NCI-H2029 (cell line): ENCODE measurements around the gene FLNB.
A peak's percentile ranks its signal among the peaks of the same experiment; 100 is the strongest.

Experiments
- DNase-seq: peaks from one replicate; lab custom pipeline; 2025; lab: John Stamatoyannopoulos, UW

FLNB gene

DNA sequence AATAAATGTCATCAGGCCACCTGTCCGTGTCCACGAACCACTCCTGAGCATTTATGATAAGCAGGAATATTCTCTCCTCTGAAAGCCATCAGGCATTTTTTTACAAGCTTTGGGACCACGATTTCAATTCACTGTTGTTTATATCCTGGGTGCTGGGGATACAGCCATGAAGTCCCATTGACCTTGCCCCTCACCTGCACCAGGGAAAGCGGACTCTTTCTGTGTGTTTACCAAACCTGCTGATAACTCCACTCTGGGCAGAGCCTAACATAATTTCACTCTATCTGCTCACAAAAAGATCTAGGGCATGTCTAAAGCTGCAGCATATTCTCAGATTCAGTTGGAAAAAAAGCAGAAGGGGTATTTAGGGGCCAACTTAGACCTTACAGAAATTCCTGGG is 197.8 kb downstream of the FLNB start:
- no peak for DNase-seq

DNA sequence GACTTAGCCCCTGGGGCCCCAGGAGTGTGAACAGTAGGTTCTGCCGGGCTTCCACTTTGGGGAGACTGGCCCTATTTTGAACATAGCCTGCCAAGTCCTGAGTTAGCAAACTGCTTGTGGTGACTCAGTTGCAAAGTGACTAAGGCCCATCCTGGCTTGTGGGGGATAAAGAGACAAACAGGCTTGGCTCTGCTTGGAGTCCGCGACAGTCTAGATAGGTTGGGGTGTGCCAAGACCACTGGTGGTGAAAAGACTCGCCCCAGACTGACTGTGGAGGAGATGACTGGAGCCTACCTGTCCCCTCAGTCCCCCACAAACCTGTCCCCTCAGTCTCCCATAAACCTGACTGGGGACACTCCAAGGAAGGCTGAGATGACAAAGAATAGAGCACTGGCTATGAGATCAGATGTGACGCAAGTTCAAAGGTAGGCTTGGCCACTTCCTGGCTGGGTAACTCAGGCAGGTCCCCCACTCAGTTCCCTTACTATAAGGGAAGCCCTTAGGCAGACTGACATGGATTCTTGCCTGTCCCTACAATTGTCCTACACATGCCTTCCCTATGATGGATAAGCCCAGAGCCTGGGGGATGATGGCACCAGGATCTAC is 198.3 kb downstream of the FLNB start:
- no peak for DNase-seq

DNA sequence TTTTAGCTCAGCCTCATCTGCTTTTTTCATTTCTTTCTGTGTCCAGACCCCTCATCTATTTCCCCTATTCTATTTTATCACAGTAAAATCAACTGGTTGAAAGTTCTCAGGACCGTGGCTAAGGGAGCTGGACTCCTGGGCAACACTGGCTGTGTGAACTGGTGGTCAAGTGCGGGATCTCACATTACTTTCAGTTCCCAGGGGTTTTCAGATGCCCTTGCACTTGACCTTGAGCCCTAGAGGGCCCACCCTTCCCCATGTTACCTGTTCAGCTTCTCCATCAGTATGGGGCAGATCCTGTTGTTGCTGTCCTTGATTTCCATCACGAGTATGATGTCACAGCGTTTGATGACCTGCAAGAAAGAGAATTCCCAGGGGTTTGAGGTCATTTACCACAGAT is 199.7 kb downstream of the FLNB start:
- DNase-seq: no peak

DNA sequence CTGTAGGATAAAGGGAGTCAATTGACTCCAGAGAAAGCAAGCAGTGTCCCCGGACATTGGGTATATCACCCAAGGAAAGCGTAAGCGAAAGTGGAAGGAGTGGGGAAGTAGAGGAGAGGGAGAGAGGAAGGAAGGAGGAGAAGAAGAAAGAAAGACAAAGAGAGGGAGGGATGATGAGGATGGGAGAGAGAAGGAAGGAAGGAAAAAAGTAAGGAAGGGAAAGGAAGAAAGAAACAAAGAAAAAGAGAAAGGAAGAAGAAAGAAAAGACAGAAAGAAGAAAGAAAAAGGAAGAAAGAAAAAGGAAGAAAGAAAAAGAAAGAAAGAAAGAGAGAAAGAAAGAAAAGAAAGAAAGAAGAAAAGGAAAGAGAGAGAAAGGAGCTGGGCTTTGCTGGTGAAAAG is 201.7 kb downstream of the FLNB start:
- no peak for DNase-seq

DNA sequence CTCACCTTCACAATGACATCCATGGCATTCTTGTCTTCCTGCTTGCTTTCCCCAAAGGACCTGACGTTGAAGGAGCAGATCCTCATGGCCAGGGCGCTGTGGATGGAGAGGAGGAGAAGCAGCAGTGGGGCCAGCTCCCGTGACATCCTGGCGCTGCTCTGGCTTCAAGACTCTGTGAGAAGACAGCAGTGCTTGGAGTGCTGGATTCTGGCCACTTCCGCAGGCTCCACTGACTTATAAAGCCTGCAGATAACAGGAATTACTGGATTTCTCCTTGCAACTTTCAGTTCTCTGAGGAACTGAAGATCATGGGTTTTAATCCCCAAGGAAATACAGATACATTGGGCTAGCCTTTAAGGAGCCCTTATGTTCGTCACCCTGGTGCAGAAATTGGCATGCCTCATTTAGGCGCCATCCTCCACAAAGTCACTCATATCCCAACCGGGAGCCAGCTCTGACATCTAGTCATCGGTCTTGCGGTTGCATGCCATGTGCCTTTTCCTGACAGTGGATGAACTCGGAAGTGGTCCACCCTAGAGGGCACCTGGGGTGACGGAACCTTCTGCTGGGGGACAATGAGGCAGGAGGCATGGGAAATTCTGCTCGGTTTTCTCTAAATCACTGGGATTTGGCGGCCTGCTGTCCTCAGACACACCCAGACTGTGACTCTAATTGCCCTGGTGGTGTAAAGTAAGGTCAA is 202.7 kb downstream of the FLNB start, which contains the start of gene DNASE1L3:
Gene DNASE1L3, minus strand, starts transcription at position 212 of the 700 bp plus-strand sequence. Its CDS starts 66 bp downstream, at position 146.
- no peak for DNase-seq

DNA sequence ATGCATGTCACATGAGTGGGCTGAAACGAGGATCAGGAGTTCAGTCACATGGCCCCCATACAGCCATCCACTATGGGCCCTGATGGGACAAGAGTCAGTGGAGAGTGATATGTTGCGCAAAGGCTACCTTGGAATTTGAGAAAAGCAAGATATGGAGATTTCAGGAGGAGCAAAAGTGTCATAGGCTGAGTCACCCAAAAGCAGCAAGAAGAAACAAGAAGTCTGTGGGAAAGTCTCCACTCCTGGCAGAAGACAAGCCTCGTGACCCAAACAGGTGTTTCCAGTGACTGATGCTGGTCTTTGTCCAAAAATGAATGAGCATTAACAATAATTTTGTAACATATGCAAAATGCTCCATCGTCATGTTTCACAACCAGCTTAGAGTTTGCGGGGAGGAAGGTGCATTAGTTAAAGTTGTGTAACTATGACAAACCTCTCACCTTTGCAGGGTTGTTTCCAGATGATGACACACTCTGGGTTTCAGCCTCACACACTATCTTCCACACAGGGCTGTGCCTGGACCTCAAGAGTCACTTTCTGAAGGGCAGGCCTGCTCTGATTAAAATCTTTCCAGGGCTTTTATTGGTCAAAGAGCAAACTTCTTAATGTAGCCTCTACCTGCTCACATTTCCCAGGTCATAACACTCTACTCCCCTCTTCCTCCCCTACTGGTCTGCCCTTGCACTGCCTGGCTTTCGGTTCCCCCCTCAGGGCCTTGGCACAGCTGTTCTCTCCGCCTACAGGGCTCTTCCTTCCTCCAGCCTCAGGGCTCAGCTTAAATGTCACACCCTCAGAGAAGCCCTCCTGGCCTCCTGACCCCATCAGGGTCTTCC is 206.5 kb downstream of the FLNB start:
- no peak for DNase-seq

DNA sequence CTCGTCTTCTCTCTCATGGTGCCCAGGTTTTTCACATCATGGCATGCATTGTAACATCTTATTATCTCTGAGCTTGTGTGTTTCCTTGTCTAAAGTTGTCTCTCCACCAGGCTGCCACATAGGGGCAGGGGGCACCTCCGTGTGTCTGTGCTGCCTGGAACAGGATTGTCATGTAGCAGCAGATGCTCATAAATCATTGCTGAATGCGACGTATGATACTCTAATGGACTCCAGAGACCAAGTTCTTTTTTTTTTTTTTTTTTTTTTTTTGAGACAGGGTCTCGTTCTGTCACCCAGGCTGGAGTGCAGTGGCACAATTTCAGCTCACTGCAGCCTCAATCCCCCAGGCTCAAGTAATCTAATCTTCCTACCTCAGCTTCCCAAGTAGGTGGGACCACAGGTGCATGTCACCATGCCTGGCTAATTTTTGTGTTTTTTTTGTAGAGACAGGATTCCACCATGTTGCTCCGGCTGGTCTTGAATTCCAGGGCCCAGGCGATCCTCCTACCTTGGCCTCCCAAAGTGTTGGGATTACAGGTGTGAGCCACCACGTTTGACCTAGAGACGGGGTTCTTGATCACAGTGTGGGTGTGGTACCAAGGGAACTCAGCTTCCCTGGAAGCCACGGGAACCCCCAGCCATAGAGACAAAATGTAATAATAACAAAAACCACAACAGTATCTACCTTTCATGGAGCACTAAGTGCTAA is 207.2 kb downstream of the FLNB start:
- no peak for DNase-seq

DNA sequence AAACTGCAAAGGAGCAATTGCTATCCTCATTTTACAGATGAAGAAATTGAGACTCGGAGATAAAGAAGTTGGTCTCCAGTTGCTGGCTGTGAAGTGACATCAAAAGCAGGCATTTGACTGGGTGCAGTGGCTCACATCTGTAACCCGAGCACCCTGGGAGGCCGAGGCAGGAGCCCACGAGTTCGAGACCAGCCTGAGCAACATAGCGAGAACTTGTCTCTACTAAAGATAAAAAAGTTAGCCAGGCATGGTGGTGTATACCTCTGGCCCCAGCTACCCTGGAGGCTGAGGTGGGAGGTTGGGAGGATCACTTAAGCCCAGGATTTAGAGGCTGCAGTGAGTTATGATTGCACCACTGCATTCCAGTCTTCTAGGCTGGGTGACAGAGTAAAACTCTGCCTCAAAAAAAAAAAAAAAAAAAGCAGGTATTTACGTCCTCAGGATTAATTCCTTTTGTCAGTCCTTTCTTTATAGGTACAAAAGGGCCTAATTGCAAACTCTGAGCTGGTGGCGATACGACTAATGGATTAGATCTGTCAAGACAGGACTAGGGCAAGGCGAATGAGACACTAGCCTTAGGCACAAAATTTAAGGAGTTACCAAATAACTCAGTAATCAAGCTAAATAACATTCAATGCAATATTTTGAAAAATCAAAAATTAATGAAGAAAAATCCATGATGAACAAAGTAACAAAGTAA is 208.4 kb downstream of the FLNB start:
- no peak for DNase-seq

DNA sequence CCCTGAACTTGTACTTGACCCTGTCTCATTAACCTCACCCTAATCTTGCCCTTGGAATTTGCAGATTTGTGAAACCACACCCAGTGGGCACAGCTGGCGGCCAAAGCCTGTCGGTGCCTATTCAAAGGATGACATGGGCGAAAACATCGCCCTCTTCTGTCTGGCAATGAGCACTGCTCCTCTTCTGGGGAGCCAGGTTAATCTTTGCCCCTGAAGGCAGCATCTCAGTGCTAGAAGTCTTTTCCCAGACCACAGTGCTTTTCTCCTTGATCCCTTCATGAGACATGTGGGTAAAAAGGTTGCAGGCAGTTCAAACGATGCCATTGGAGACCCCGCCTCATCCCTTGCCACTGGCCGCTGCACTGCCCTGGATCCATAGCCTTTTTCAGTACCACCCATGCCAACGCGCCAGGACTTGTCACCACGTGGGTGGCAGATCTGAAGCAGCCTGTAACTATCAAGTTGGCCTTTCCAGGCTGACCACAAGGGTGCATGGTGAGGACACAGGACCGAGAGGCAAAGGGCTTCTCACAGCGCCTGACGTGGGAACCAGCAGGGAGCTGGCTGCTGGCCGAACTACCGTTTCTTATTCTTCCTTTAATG is 209.1 kb downstream of the FLNB start:
- DNase-seq: peak; percentile 17

DNA sequence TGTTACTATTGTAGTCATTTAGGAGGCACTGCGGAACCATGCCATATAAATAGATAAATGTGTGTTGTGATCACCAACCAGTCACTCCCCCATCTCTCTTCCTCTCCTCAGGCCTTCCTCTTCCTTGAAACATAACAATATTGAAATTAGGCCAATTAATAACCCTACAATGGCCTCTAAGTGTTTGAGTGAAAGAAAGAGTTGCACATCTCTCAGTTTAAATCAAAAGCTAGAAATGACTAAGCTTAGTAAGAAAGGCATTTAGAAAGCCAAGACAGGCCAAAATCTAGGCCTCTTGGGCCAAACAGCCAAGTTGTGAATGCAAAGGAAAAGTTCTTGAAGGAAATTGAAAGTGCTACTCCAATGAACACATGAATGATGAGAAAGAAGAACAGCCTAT is 210.7 kb downstream of the FLNB start:
- no peak for DNase-seq
